Common myeloid progenitor, CD34-positive (primary cell): ENCODE results near the gene CD46.
"Not testable (repeated sequence)": the region's sequence is repeated elsewhere in the genome, so short reads cannot be mapped to it uniquely, and the experiment has no call there.

ENCODE experiments used
- CTCF ChIA-PET: fragments of 350-600 bp; sonication (Branson Sonifier 250); formaldehyde crosslinking; loops from one replicate; lab custom pipeline; 2021; ENCODE audit warnings: antibody characterized with exemption; lab: Charles Lee
- POLR2A ChIA-PET: fragments of 350-600 bp; sonication (Branson Sonifier 250); formaldehyde crosslinking; loops from one replicate; lab custom pipeline; 2021; ENCODE audit warnings: antibody characterized with exemption; lab: Charles Lee
- DNase-seq, 3 donors: peaks; one replicate each; pipeline versions ENCODE4 v3.0.0 to v3.0.0-alpha.2; 2013
- H3K27ac ChIP-seq, 2 experiments: 1 replicate in 1 of 2; 2 replicates in 1 of 2; pipeline ENCODE4 v1.7.0; 2013; ENCODE audit warnings: inconsistent platforms in 2 of 2, low read length in 2 of 2, mild to moderate bottlenecking in 2 of 2, low read depth in 1 of 2, moderate library complexity in 1 of 2; ENCODE audit not compliant: severe bottlenecking in 2 of 2, insufficient read depth in 1 of 2, poor library complexity in 1 of 2
- H3K27me3 ChIP-seq, 5 experiments: replicated peaks in 2 of 5; 1 replicate in 3 of 5; 2 replicates in 2 of 5; pipeline versions ENCODE4 v1.6.1 to v1.7.0; 2013; ENCODE audit warnings: low read length in 4 of 5, mild to moderate bottlenecking in 2 of 5, moderate library complexity in 2 of 5, inconsistent platforms in 1 of 5; ENCODE audit not compliant: insufficient read depth in 5 of 5, control insufficient read depth in 4 of 5
- H3K36me3 ChIP-seq, 4 experiments: 1 replicate in 2 of 4; 2 replicates in 2 of 4; pipeline versions ENCODE4 v1.6.1 to v1.7.0; 2013; ENCODE audit warnings: low read length in 3 of 4, control low read depth in 1 of 4, mild to moderate bottlenecking in 1 of 4; ENCODE audit not compliant: control insufficient read depth in 4 of 4, insufficient read depth in 4 of 4
- H3K4me1 ChIP-seq, 4 experiments: 1 replicate in 3 of 4; 2 replicates in 1 of 4; pipeline versions ENCODE4 v1.6.1 to v1.7.1; 2013; ENCODE audit warnings: low read length in 3 of 4, mild to moderate bottlenecking in 3 of 4, control low read depth in 1 of 4, inconsistent platforms in 1 of 4, moderate library complexity in 1 of 4; ENCODE audit not compliant: control insufficient read depth in 4 of 4, insufficient read depth in 4 of 4; ENCODE audit errors: control extremely low read depth in 1 of 4
- H3K4me3 ChIP-seq, 7 experiments: 1 replicate in 4 of 7; 2 replicates in 3 of 7; pipeline versions ENCODE4 v1.5.1 to v1.7.0; 2013; ENCODE audit warnings: mild to moderate bottlenecking in 7 of 7, low read length in 6 of 7, moderate library complexity in 6 of 7, inconsistent platforms in 2 of 7, low read depth in 2 of 7, control low read depth in 1 of 7; ENCODE audit not compliant: insufficient read depth in 4 of 7, control insufficient read depth in 1 of 7; ENCODE audit errors: extremely low read depth in 1 of 7
- H3K9me3 ChIP-seq, 5 experiments: 1 replicate in 4 of 5; 2 replicates in 1 of 5; pipeline versions ENCODE4 v1.6.1 to v1.7.1; 2013; ENCODE audit warnings: low read length in 4 of 5, mild to moderate bottlenecking in 2 of 5, inconsistent platforms in 1 of 5, low read depth in 1 of 5, moderate library complexity in 1 of 5; ENCODE audit not compliant: control insufficient read depth in 4 of 5, insufficient read depth in 2 of 5; ENCODE audit errors: control extremely low read depth in 1 of 5
- WGBS: methylation state at CpG from one replicate; pipeline ENCODE4 v1.1.5; 2013; ENCODE audit not compliant: insufficient coverage; 5-methylcytosine and 5-hydroxymethylcytosine counted together

The CD46 gene

GRCh38 chr1:207751463-207751789, 428 bp upstream of the CD46 start:
- peak overlapping the region; percentile 68 to 89 for H3K27ac ChIP-seq
- H3K4me3 ChIP-seq = peak overlapping the region in 5 of 7 experiments; percentile 77 to 96 (median 92)
- POLR2A ChIA-PET = interaction anchor here (0.6 kb wide), 1 partner anchor 100 kb away, joined by 6 read pairs; no protein-coding TSS in a partner anchor
- peaks cover 5 to 52% (median 35%) of the 10 kb centered on the region in 4 experiments for H3K4me1 ChIP-seq
- H3K36me3 ChIP-seq, H3K9me3 ChIP-seq, CTCF ChIA-PET, H3K27me3 ChIP-seq: not testable (repeated sequence)
- WGBS = 4% methylated on average over 3 of the region's 7 CpGs
- DNase-seq = peak in 1 of 3 donors; percentile 17

GRCh38 chr1:207752456-207752998, 673 bp downstream of the CD46 start:
- ChIA-PET POLR2A (interaction anchor here (0.7 kb wide), 1 partner anchor 93 kb away, joined by 3 read pairs; no protein-coding TSS in a partner anchor), CTCF (interaction anchor here (0.9 to 2.4 kb wide), 2 partner anchors 43 to 46 kb away, joined by 5 to 9 read pairs; no protein-coding TSS in a partner anchor)
- Histone ChIP-seq H3K4me1 (peaks cover 5 to 52% (median 35%) of the 10 kb centered on the region in 4 experiments), H3K27me3 (no peaks in the 10 kb centered on the region), H3K36me3 (peaks cover 2 to 7% (median 4%) of the 10 kb centered on the region in 4 experiments), H3K27ac (peak overlapping the region; percentile 66 to 89), H3K9me3 (no peaks in the 10 kb centered on the region), H3K4me3 (peak overlapping the region; percentile 71 to 96 (median 92))
- WGBS = 0% methylated on average over 29 of the region's 30 CpGs
- peak in 1 of 3 donors; percentile 15 for DNase-seq

GRCh38 chr1:207753611-207754010, 1.8 kb downstream of the CD46 start:
- Histone ChIP-seq H3K4me1 (peaks cover 5 to 52% (median 34%) of the 10 kb centered on the region in 4 experiments), H3K4me3 (peak overlapping the region in 4 of 7 experiments; percentile 77 to 96 (median 89)), H3K27ac (peak overlapping the region in 1 of 2 experiments; percentile 89), H3K27me3 (no peaks in the 10 kb centered on the region), H3K9me3 (no peaks in the 10 kb centered on the region), H3K36me3 (peaks cover 9 to 17% (median 11%) of the 10 kb centered on the region in 4 experiments)
- POLR2A ChIA-PET = interaction anchor here (0.5 to 0.7 kb wide), 2 partner anchors 8 to 25 kb away, joined by 3 read pairs; no protein-coding TSS in a partner anchor
- CTCF ChIA-PET = interaction anchor here (1.0 to 2.4 kb wide), 2 partner anchors 25 to 42 kb away, joined by 3 to 9 read pairs; no protein-coding TSS in a partner anchor
- DNase-seq = no peak
- whole genome bisulfite sequencing = 60% methylated on average over 1 of the region's 7 CpGs

DNA sequence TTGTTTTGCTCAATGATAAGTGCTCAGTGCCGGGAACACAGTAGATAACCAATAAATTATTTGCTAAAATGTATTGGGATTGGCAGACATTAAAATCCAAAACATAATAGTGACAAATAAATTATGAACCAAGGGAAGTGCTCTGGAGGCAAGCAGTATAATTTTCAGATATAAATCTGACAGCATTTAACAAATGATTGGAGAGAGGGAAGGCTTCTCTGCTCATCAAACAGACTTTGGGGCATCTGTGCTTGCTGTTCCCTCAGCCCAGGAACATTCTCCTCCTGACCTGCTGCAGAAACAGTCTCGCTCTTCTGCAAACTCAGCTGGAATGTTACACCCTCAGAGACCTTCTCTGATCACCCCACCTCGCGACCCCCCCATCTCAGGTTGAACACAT, 2.2 kb downstream of the CD46 start:
- 77% methylated on average over 3 of the region's 4 CpGs for WGBS
- ChIA-PET CTCF (interaction anchor here (1.0 to 2.4 kb wide), 2 partner anchors 25 to 42 kb away, joined by 3 to 9 read pairs; no protein-coding TSS in a partner anchor), POLR2A (interaction anchor here (0.5 to 0.7 kb wide), 3 partner anchors 8 to 1121 kb away, joined by 3 to 5 read pairs (median 3); no protein-coding TSS in a partner anchor)
- Histone ChIP-seq H3K4me3 (peak overlapping the region in 3 of 7 experiments; percentile 77 to 96 (median 92)), H3K9me3 (no peaks in the 10 kb centered on the region), H3K4me1 (peaks cover 5 to 49% (median 32%) of the 10 kb centered on the region in 4 experiments), H3K27me3 (no peaks in the 10 kb centered on the region), H3K36me3 (peaks cover 9 to 19% (median 12%) of the 10 kb centered on the region in 4 experiments), H3K27ac (peak overlapping the region in 1 of 2 experiments; percentile 89)
- no peak for DNase-seq

DNA sequence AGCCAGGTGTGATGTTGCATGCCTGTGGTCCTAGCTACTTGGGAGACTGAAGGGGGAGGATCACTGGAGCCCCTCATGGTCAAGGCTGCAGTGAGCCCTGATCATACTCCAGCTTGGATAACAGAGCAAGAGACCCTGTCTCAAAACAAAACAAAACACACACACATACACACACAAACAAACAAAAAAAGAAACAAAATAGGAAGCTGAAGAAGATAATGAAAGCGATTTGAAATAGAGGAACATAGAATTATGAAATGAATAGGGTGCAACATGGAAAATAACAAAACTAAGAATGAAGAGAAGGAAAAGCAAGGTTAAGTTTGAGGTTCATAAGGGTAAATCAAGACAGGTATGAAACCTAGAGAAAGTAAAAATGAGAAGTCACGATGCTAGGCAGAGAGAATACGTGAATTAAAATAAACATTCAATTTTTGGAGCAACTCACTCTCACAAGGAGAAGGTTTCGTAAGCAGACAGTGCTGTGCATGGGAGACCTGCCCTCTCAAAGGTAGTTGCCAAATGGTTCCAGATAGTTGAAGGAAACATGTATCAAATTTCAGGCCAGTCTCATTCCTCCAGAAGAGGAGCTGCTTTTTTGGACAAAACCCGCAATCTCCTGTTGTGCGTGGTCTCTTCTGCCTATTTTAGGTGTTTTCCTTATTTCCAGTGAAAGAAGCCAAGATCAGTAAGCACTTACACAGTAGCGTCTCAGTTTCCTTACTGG, 3.3 kb downstream of the CD46 start:
- DNase-seq = peak in 2 of 3 donors; percentile 17 to 34
- H3K36me3 ChIP-seq = peaks cover 12 to 27% (median 21%) of the 10 kb centered on the region in 4 experiments
- H3K4me3 ChIP-seq = peak overlapping the region in 3 of 7 experiments; percentile 0 to 20 (median 7)
- 85% methylated on average over 6 of the region's 7 CpGs for WGBS
- ChIA-PET POLR2A (no interaction called here), CTCF (interaction anchor here (0.9 to 1.1 kb wide), 3 partner anchors 21 to 40 kb away, joined by 3 to 4 read pairs (median 4); no protein-coding TSS in a partner anchor)
- no peaks in the 10 kb centered on the region for H3K9me3 ChIP-seq
- H3K27me3 ChIP-seq = no peaks in the 10 kb centered on the region
- peaks cover 4 to 45% (median 32%) of the 10 kb centered on the region in 4 experiments for H3K4me1 ChIP-seq
- H3K27ac ChIP-seq = peak overlapping the region in 1 of 2 experiments; percentile 17

DNA sequence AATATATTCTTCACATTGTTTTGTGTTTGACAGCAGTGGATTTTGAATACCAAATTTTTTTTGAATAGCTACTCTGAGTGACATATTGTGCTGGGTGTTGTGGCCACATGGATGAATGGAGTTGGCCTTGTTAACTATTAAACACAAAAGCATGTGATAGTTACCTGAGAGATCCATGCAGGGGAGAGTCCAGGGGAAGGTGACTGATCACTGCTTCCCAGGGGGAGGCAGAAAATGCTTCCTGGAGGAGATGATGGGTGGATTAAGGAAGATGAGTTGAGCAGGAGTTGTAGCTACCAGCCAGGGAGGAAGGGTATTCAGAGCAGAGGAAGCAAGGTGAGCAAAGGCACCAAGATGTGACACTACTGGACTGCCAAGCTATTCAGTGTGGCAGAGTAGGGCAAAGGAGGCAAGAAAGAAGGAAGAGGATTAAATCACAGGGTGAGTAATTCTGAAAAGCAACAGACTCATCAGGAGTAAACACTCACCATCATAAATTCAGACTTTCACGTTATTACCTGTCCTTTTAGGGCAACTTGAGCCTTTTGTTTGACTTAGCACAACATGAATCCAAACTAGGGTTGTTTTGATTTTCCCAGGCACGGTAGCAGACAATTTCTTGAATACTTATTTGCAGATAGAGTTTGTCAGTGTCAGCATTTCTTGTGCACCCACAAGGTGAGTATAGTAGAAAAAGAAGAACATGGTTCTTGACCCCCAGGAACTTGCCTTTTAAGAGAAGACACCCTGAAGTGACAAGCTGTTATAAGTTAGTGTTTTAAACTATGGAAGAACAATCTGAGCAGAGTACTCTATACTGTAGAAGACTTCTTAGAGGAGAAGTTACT, 4.2 kb downstream of the CD46 start:
- H3K27ac ChIP-seq = no peak overlapping the region
- POLR2A ChIA-PET = no interaction called here

More for the DNA sequence above, 4.2 kb downstream of the CD46 start:
- H3K9me3 ChIP-seq = no peaks in the 10 kb centered on the region
- H3K27me3 ChIP-seq = no peaks in the 10 kb centered on the region
- CTCF ChIA-PET = interaction anchor here (0.9 to 1.6 kb wide), 3 partner anchors 19 to 46 kb away, joined by 3 to 5 read pairs (median 3); no protein-coding TSS in a partner anchor
- H3K4me3 ChIP-seq = no peak overlapping the region
- no peak for DNase-seq
- 100% methylated on average over 2 of the region's 2 CpGs for WGBS
- H3K36me3 ChIP-seq = peaks cover 12 to 34% (median 25%) of the 10 kb centered on the region in 4 experiments
- peaks cover 4 to 35% (median 31%) of the 10 kb centered on the region in 4 experiments for H3K4me1 ChIP-seq
